GM18517 (cell line): Measurements from ENCODE around the gene CDYL2.

ENCODE experiments used
- ATAC-seq: cut with Tn5 transposase; IDR thresholded peaks from one replicate; pipeline ENCODE4 v1.9.1; 2021; ENCODE audit warnings: mild to moderate bottlenecking, moderate library complexity; ENCODE audit not compliant: unreplicated experiment

CDYL2 gene

DNA sequence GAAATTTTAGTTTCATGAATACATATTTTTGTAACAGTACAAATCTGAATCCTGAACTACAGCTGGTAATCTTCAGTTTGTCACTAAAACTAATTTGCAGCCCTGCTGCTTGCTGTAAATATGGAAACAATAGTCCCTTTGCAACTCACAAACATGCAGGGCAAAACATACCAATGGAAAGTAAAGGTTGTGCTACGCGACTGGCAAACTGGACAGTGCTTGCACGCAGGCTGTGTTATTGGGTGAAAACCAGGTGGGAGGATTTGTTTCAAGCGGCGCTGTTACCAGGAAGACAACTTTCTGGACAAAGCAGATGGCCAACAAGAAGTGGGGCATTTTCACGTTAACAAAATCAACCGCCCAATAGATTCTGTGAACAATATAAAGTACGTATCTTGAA lies 93.5 kb downstream of the CDYL2 start:
- no peak for ATAC-seq

DNA sequence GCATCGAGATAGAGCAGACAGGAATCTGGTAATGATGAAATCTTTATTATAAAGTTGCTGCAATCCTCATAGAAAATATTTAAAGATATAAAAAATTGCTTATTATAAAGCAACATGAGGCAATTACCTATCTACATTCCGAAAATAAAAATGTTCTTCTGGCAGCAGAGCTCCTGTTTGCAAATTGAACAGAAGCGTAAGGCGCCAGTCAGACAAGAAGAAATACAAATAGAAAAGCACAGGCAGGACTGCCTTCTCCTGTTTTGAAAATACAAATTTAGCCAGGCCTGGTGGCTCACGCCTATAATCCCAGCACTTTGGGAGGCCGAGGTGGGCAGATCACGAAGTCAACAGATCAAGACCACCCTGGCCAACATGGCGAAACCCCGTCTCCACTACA lies 95.6 kb downstream of the CDYL2 start:
- no peak for ATAC-seq

DNA sequence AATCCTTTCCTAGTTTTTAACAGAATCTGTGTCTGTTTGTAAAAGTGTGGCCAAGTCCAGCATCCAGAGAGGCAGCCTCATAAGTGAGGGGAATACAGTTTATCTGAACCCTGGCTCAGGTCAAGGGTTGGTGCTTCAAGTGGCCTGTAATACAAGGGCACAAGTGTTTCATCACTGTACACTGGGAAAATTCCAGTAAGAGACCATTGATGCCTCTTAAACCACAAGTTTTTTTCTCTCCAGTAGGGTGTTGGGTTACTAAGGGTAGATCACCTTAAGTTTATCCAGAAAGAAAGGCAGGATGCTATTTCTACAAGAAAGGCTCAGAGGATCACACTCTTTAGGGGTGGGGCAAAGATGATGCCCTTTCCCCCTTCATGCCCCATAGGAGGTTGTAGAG lies 96.7 kb downstream of the CDYL2 start:
- no peak for ATAC-seq

- ATAC-seq: no peak
Measured at GRCh38 chr16:80705596-80705995, 98.8 kb downstream of the CDYL2 start.

DNA sequence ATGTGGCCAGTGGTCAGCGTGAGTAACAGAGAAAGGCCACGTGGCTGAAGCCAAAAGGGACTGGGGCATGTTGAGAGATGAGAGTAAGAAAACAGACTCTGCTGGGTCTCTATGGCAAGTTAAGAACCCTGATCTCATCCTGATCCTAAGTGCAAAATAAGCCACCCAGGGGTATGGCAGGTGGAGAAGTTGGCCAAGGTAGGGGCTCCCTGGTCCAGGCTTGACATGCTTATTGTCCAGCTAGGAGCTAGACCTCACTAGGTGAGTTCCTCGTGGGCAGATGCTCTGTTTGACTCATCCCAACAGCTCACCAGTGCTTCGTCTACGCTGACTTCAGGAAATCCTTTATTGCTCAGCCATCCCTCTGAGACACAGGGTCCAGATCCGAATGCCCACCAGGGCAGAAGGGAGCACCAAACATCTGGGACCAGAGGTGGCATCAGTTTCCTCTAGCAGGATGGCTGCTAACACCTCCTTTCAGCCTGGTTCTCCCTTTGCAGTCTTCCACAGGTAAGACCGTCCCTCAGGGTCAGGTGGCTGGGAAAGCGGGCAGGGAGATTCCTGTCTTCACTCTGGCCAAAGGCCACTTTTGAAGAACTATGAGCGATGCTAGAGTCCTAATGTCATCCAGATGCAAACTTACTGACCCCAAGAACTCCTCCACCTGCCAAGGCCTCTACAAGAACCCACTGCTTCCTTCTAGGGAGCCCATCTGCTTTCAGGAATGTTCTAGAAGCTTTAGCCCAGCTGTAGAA lies 99.5 kb downstream of the CDYL2 start:
- no peak for ATAC-seq

- ATAC-seq: no peak
Measured at GRCh38 chr16:80703131-80704071, 101.0 kb downstream of the CDYL2 start.

DNA sequence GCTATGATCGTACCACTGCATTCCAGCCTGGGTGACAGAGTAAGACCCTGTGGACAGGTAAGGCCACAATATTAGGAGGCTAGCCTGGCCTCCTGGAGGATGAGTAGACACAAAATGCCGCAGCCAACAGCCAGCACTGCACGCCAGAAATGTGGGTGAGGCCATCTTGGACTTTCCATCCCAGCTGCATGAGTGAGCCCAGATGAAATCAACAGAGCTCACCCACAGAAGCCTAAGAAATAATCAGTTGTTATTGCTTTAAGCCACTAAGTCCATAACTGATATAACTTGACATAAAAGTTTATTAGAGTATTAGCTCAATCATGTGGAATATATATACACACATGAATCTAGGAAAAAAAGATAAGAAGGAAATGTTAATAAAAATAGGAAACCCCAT lies 101.7 kb downstream of the CDYL2 start:
- no peak for ATAC-seq

GRCh38 chr16:80700558-80700957 lies 103.8 kb downstream of the CDYL2 start:
- no peak for ATAC-seq

- ATAC-seq: no peak
Measured at GRCh38 chr16:80695020-80695419, 109.4 kb downstream of the CDYL2 start.

- no peak for ATAC-seq
Measured at GRCh38 chr16:80693553-80693952, 110.8 kb downstream of the CDYL2 start.

DNA sequence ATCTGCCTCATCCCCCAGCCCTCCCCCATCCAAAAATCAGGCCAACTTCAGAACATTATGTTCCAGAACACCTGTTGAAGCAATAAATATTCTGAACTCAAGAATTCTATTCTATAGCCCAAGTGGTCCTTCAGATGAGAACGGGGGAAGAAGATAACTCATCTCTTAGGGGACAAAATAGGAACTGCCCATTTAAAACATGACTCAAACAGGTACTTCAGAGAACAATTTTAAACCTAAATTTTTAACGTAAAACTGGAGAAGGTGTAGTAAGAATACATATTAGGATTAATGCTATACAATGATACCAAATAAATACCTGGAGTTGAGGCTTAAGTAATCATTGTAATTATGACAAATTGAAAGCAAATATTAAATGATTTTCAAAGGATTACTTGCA lies 112.1 kb downstream of the CDYL2 start:
- no peak for ATAC-seq

GRCh38 chr16:80691111-80691741 lies 113.2 kb downstream of the CDYL2 start:
- ATAC-seq: no peak

DNA sequence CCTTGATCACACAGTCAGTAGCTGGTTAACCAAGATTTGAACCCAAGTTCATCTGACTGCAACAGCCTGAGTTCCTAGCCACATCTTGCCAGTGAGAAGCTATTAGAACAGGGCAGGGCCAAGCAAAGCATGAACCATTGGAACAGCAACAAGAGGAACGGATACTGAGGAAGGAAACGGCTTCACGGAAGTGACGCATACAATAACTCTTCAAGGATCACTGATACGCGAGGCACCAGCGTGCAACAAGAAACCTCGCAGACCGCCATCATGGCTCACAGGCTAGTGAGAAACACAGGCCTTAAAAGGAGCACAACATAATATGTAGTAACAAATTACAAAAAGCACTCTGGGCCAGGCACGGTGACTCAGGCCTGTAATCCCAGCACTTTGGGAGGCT lies 114.9 kb downstream of the CDYL2 start:
- no peak for ATAC-seq

DNA sequence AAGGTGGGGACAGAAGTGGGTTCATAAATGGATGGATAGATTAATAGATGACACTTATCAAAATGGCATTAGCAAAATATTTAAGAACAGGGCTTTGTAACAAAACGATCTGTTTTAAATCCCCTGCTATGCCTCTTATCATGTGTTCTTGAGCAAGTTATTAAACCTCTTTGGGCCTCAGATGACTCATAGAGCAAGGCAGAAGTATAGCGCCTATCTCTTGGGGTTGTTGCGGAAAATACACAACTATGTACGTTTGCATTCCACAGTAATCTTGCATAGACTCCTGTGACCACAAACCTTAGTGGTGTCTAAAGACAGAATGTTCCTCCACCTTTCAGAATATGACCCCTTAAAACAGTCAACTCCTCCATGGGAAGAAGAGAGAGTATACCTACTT lies 116.8 kb downstream of the CDYL2 start:
- ATAC-seq: no peak

GRCh38 chr16:80684906-80685305 lies 119.5 kb downstream of the CDYL2 start:
- ATAC-seq: no peak

DNA sequence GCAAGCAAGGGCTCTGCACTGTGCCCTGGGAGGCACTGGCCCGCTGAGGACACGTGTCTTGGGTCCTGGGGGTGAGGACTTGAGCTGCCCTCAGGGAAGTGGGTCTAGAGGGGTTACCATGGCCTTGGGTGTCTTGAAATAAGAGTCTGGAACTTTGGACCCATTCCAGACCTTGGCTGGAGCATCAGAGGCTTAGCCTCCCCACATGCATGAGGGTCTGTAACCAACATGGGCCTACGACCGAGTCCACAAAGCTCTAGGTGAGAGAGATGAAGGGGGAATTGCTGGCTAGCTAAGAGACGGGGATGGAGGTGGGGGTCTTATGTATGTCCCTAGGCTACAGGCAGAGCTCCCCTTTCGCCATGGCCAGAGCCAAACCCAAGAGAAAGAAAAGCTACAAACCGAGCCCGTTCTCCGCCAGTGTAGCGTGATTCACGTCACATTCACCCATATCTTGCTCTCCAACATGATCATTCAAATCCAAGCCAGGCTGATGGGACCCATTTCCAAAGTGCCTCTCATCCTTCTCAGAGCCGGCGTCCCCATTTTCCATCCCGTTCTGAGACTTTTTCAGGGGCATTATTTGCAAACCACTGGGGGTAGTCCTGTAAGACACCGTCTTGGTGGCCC lies 120.1 kb downstream of the CDYL2 start:
- ATAC-seq: no peak

GRCh38 chr16:80683646-80684045 lies 120.8 kb downstream of the CDYL2 start:
- no peak for ATAC-seq

GRCh38 chr16:80682421-80683070 lies 121.9 kb downstream of the CDYL2 start:
- no peak for ATAC-seq

DNA sequence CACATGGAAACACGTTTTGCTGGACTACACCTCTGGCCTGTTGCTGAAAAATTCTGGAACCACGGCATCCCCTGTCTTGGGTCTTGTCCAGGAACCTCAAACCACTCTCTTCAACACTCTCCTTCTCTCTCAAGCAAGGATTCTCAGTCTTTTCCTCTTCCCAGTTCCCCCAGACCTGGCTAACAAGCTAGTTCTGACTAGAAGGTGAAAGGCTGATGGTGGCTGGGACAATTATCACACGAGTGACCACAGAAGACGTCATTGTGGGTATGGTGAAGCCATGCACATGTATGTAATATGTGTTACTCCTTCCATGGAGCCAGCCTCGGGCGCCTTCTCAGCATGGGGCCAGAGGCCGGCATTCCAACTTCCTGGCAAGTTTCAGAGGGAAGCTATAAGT lies 123.0 kb downstream of the CDYL2 start:
- ATAC-seq: no peak

GRCh38 chr16:80680839-80681238 lies 123.6 kb downstream of the CDYL2 start:
- no peak for ATAC-seq

DNA sequence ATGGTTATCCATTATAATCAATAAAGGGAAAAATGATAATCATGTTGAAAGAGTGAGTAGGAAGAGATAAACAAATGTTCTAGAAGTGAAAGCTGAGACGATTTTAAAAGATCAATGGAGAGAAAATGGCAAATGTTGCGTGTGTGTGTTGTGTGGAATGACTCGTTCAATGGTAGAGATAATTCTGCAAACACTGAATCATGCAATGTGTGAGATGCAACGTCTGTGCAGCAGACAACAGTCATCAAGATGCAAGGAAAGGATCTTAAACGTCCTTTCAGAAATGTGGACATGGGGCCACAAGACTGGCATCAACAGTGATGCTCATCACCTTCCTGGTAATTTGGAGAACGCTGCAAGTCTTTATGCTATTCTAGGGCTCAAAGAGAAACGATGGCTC lies 124.4 kb downstream of the CDYL2 start:
- no peak for ATAC-seq
